ENCODE results near the gene PLXNB1.

- TF ChIP-seq ZNF274 (IDR thresholded peaks at IDR 0.05; ENCODE audit: low read depth, low read length) (no peak), YY1 (IDR thresholded peaks at IDR 0.05; ENCODE audit: insufficient read depth, insufficient read length) (no peak)
These were observed 18.8 kb downstream of the PLXNB1 start for GRCh38 chr3:48411041-48411588.

All from NT2/D1 (cell line).